ENCODE data around the gene SPATS2.

GRCh38 chr12:49524660-49525324 is 157.5 kb downstream of the SPATS2 start:
- TF ChIP-seq, protein P1, sequence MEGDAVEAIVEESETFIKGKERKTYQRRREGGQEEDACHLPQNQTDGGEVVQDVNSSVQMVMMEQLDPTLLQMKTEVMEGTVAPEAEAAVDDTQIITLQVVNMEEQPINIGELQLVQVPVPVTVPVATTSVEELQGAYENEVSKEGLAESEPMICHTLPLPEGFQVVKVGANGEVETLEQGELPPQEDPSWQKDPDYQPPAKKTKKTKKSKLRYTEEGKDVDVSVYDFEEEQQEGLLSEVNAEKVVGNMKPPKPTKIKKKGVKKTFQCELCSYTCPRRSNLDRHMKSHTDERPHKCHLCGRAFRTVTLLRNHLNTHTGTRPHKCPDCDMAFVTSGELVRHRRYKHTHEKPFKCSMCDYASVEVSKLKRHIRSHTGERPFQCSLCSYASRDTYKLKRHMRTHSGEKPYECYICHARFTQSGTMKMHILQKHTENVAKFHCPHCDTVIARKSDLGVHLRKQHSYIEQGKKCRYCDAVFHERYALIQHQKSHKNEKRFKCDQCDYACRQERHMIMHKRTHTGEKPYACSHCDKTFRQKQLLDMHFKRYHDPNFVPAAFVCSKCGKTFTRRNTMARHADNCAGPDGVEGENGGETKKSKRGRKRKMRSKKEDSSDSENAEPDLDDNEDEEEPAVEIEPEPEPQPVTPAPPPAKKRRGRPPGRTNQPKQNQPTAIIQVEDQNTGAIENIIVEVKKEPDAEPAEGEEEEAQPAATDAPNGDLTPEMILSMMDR (conservative IDR thresholded peaks at IDR 0.05; ENCODE audit: low read depth, low read length) = no peak
- TF ChIP-seq RAD21 (IDR thresholded peaks at IDR 0.05; ENCODE audit: low read length) (no peak), POLR2A (IDR thresholded peaks at IDR 0.05; ENCODE audit: low read depth, low read length) (no peak), MAFK (IDR thresholded peaks at IDR 0.05; ENCODE audit: low read depth, low read length) (no peak), RCOR1 (IDR thresholded peaks at IDR 0.05; ENCODE audit: insufficient replicate concordance, low read length) (no peak)
- TF ChIP-seq, protein P2, sequence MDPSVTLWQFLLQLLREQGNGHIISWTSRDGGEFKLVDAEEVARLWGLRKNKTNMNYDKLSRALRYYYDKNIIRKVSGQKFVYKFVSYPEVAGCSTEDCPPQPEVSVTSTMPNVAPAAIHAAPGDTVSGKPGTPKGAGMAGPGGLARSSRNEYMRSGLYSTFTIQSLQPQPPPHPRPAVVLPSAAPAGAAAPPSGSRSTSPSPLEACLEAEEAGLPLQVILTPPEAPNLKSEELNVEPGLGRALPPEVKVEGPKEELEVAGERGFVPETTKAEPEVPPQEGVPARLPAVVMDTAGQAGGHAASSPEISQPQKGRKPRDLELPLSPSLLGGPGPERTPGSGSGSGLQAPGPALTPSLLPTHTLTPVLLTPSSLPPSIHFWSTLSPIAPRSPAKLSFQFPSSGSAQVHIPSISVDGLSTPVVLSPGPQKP (IDR thresholded peaks at IDR 0.05; ENCODE audit: borderline replicate concordance, low read depth, low read length) = no peak

Measured in IMR-90 (cell line).